HG02623 (cell line): Measurements from ENCODE around the gene BAIAP3.

Experiments used
- ATAC-seq: cut with Tn5 transposase; IDR thresholded peaks from one replicate; pipeline ENCODE4 v1.9.1; 2021; ENCODE audit warnings: moderate library complexity; ENCODE audit not compliant: unreplicated experiment

The BAIAP3 gene

GRCh38 chr16:1389762-1390161, 56.3 kb downstream of the BAIAP3 start:
- no peak for ATAC-seq

GRCh38 chr16:1390239-1390779, 56.9 kb downstream of the BAIAP3 start:
- ATAC-seq = no peak

- no peak for ATAC-seq
Observed at GRCh38 chr16:1392826-1393225, 59.4 kb downstream of the BAIAP3 start.

- no peak for ATAC-seq
Observed at GRCh38 chr16:1393613-1394176, 60.2 kb downstream of the BAIAP3 start.

GRCh38 chr16:1394367-1394951, 61.0 kb downstream of the BAIAP3 start:
- ATAC-seq = no peak

- no peak for ATAC-seq
Observed at GRCh38 chr16:1395444-1396031, 62.1 kb downstream of the BAIAP3 start.

- ATAC-seq = no peak
Observed at GRCh38 chr16:1397779-1398178, 64.3 kb downstream of the BAIAP3 start.

GRCh38 chr16:1398351-1398750, 64.9 kb downstream of the BAIAP3 start:
- ATAC-seq = no peak
